GM18505 (cell line): ENCODE measurements around the gene SNRNP200.
"Not testable (repeated sequence)": the region's sequence is repeated elsewhere in the genome, so short reads cannot be mapped to it uniquely, and the experiment has no call there.

ENCODE experiments used
- ATAC-seq: cut with Tn5 transposase; IDR thresholded peaks from one replicate; pipeline ENCODE4 v1.9.1; 2021; ENCODE audit not compliant: unreplicated experiment
- POLR2A ChIP-seq: IDR thresholded peaks from 4 replicates; pipeline ENCODE4 v1.6.1; 2011; ENCODE audit warnings: borderline replicate concordance; ENCODE audit not compliant: insufficient read depth, insufficient read length; ENCODE audit errors: extremely low read depth

Gene SNRNP200

GRCh38 chr2:96320326-96320725 is 15.0 kb upstream of the SNRNP200 start:
- no peak for ATAC-seq
- TF ChIP-seq POLR2A, result no peak

- ATAC-seq, result no peak
- TF ChIP-seq POLR2A, result no peak
These were observed 14.1 kb upstream of the SNRNP200 start for GRCh38 chr2:96319396-96319795.

- ATAC-seq, result no peak
- TF ChIP-seq POLR2A, result no peak
These were observed 13.4 kb upstream of the SNRNP200 start for GRCh38 chr2:96318723-96319122.

GRCh38 chr2:96317584-96317997 is 12.2 kb upstream of the SNRNP200 start:
- no peak for ATAC-seq
- no peak for TF ChIP-seq POLR2A

- TF ChIP-seq POLR2A, result no peak
- no peak for ATAC-seq
These were observed 11.7 kb upstream of the SNRNP200 start for GRCh38 chr2:96316999-96317398.

GRCh38 chr2:96315400-96316071 is 10.2 kb upstream of the SNRNP200 start:
- ATAC-seq, result no peak
- TF ChIP-seq POLR2A, result no peak

- TF ChIP-seq POLR2A, result no peak
- no peak for ATAC-seq
These were observed 9.7 kb upstream of the SNRNP200 start for GRCh38 chr2:96315005-96315399.

- no peak for ATAC-seq
- TF ChIP-seq POLR2A, result no peak
These were observed 2.9 kb upstream of the SNRNP200 start for GRCh38 chr2:96308248-96308647.

GRCh38 chr2:96306370-96306769 is 1.0 kb upstream of the SNRNP200 start:
- TF ChIP-seq POLR2A, result no peak
- no peak for ATAC-seq

- no peak for ATAC-seq
- no peak for TF ChIP-seq POLR2A
These were observed 598 bp upstream of the SNRNP200 start for GRCh38 chr2:96305979-96306308.

- no peak for TF ChIP-seq POLR2A
- ATAC-seq, result no peak
These were observed 740 bp downstream of the SNRNP200 start for GRCh38 chr2:96304606-96305005.

GRCh38 chr2:96301865-96302264 is 3.5 kb downstream of the SNRNP200 start:
- no peak for ATAC-seq
- no peak for TF ChIP-seq POLR2A

GRCh38 chr2:96296925-96297324 is 8.4 kb downstream of the SNRNP200 start:
- ATAC-seq, result no peak
- TF ChIP-seq POLR2A, result no peak

GRCh38 chr2:96294271-96294670 is 11.1 kb downstream of the SNRNP200 start:
- not testable (repeated sequence) for ATAC-seq

GRCh38 chr2:96291751-96292150 is 13.6 kb downstream of the SNRNP200 start:
- TF ChIP-seq POLR2A, result no peak

More at GRCh38 chr2:96291751-96292150, 13.6 kb downstream of the SNRNP200 start:
- no peak for ATAC-seq
